ENCODE results near the gene AGBL1. TPM values are rescaled to one million over a fixed set of nuclear protein-coding genes. Genes with fewer than 3 reads are reported as not detected.

Gene AGBL1
- total and polyA plus RNA-seq, 2 donors (not counting 3 experiments of a cell fraction or from before 2014, with no cell fraction given) = not detected

- Histone ChIP-seq H2AFZ (ENCODE audit: low read depth, low read length) (no peak overlapping the region), H4K20me1 (replicated peaks; ENCODE audit: control insufficient read depth, extremely low read depth, insufficient read depth, low read length) (no peaks in the 10 kb centered on the region), H3K27ac (ENCODE audit: insufficient read depth, low read depth, low read length) (no peak overlapping the region), H3K4me3 (replicated peaks in 1 of 3; ENCODE audit: insufficient read depth in 1 of 3, low read depth in 1 of 3, low read length in 3 of 3) (no peak overlapping the region), H3K79me2 (ENCODE audit: control insufficient read depth, insufficient read depth, low read length) (no peaks in the 10 kb centered on the region), H3K9me3 (replicated peaks; ENCODE audit: control insufficient read depth, insufficient read depth, low read length) (peaks cover 5% of the 10 kb centered on the region), H3K4me2 (ENCODE audit: insufficient read depth, low read length) (no peak overlapping the region), H3K27me3 (ENCODE audit: control insufficient read depth in 2 of 2, insufficient read depth in 2 of 2, low read length in 2 of 2) (no peaks in the 10 kb centered on the region), H3K36me3 (ENCODE audit: control insufficient read depth in 2 of 2, extremely low read depth in 1 of 2, insufficient read depth in 2 of 2, low read length in 2 of 2) (no peaks in the 10 kb centered on the region), H3K4me1 (ENCODE audit: control insufficient read depth, extremely low read depth, insufficient read depth, low read length) (no peaks in the 10 kb centered on the region), H3K9ac (replicated peaks; ENCODE audit: extremely low read depth, insufficient read depth, low read length) (no peak overlapping the region), H3K9me1 (replicated peaks; ENCODE audit: control insufficient read depth, extremely low read depth, insufficient read depth, low read length) (no peaks in the 10 kb centered on the region)
- POLR2A ChIA-PET = no interaction called here
- no TSS peak for BruUV-seq (replicated peaks)
- dilution Hi-C loops (cut with MboI; ENCODE audit: extremely low pct_ligation_motif_present, low sequenced_read_pairs) (no loop called here), intact Hi-C loops (cut with micrococcal nuclease) (no loop called here)
- FAIRE-seq = no peak
- CTCF ChIA-PET = no interaction called here
- TF ChIP-seq EZH2 (IDR thresholded peaks at IDR 0.05; ENCODE audit: borderline replicate concordance, low read depth, low read length, severe bottlenecking) (no peak), JUN (IDR thresholded peaks at IDR 0.05; ENCODE audit: borderline replicate concordance, insufficient read depth, insufficient read length, low read depth) (no peak), CTCF (IDR thresholded peaks at IDR 0.05; ENCODE audit: extremely low read depth in 1 of 2, insufficient read depth in 1 of 2, low read depth in 1 of 2, low read length in 2 of 2) (no peak), MYC (IDR thresholded peaks at IDR 0.05; ENCODE audit: low read depth, low read length) (no peak), FOS (IDR thresholded peaks at IDR 0.05; ENCODE audit: borderline replicate concordance, insufficient read depth, low read length) (no peak), POLR2A (IDR thresholded peaks at IDR 0.05; ENCODE audit: low read depth, low read length) (no peak), POLR2AphosphoS5 (IDR thresholded peaks at IDR 0.05; ENCODE audit: insufficient read depth, low read depth, low read length) (no peak), GATA2 (IDR thresholded peaks at IDR 0.05; ENCODE audit: insufficient read depth, insufficient read length, low read depth, low read length) (no peak), MAX (IDR thresholded peaks at IDR 0.05; ENCODE audit: insufficient read depth, insufficient read length) (no peak)
- DNase-seq (ENCODE audit: low read depth, low spot score) = no peak
Observed at GRCh38 chr15:86799226-86799625, 719.6 kb downstream of the AGBL1 start.

All from endothelial cell of umbilical vein (primary cell).